Stimulated activated CD8-positive, alpha-beta memory T cell treated with anti-CD3 and anti-CD28 coated beads, Interleukin-12 subunit alpha, Interleukin-12 subunit beta, amount 100 ng/mL, for 24 hours (primary cell): ENCODE results near the gene OTUD3.
"Not testable (repeated sequence)": the region's sequence is repeated elsewhere in the genome, so short reads cannot be mapped to it uniquely, and the experiment has no call there.

Experiments
- DNase-seq: peaks from one replicate; pipeline ENCODE4 v3.0.0-alpha.2; 2020; ENCODE audit errors: extremely low read depth

The OTUD3 gene

GRCh38 chr1:19869453-19869852 is 12.7 kb upstream of the OTUD3 start:
- DNase-seq, result not testable (repeated sequence)

GRCh38 chr1:19869929-19870328 is 12.3 kb upstream of the OTUD3 start:
- DNase-seq, result no peak

- DNase-seq, result no peak
Measured at GRCh38 chr1:19872190-19872589, 10.0 kb upstream of the OTUD3 start.

DNA sequence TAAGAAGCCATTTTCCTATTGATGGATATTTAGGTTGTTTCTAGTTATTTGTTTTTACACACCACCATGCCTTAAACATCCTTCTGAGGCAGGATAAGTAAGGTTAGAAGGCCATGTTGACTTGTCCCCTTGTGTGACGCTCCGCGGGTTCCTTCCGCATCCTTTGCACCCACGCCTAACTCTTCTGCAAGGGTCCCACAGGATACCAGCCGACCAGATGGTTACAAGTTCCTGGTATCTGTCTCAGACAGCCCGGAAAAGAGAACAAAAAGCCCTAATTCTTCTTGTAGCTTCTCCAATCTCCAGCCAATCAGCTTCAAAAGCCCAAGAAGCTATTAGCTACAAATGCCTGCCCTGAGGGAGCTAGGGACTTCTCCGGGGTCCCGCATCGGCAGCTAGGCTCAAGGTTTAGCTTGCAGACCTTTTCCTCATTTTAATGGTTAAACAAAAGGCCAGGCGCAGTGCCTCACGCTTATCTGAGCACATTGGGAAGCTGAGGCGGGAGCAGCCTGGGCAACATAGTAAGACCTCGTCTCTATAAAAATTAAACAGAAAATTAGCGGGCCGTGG is 4.9 kb upstream of the OTUD3 start:
- no peak for DNase-seq

- DNase-seq, result no peak
Measured at GRCh38 chr1:19877821-19878636, 4.2 kb upstream of the OTUD3 start.

- no peak for DNase-seq
Measured at GRCh38 chr1:19878637-19878985, 3.6 kb upstream of the OTUD3 start.

GRCh38 chr1:19879227-19879626 is 3.0 kb upstream of the OTUD3 start:
- DNase-seq, result no peak

- no peak for DNase-seq
Measured at GRCh38 chr1:19879661-19880060, 2.5 kb upstream of the OTUD3 start.

- not testable (repeated sequence) for DNase-seq
Measured at GRCh38 chr1:19880841-19881240, 1.4 kb upstream of the OTUD3 start.

GRCh38 chr1:19884312-19884711 is 2.1 kb downstream of the OTUD3 start:
- no peak for DNase-seq

- no peak for DNase-seq
Measured at GRCh38 chr1:19885821-19886220, 3.6 kb downstream of the OTUD3 start.

DNA sequence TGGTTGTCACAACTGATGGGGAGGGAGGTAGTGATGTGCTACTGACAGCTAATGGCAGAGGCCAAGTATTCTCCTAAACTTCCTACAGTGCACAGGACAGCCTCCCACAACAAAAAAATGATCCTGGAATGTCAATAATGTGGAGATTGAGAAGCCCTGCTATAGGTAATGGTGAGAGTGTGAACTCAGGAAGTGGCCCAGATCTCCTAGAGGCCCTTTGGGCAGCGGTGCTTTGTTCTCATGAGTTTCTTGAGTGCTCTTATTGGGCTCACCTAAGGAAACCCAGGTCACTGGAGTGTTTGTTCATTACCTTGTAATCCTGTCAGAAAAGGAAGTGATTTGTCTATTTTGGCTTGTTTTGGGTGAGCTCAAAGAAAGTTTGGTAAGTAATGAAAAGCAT is 5.9 kb downstream of the OTUD3 start:
- no peak for DNase-seq

GRCh38 chr1:19889656-19890055 is 7.5 kb downstream of the OTUD3 start:
- DNase-seq, result no peak

DNA sequence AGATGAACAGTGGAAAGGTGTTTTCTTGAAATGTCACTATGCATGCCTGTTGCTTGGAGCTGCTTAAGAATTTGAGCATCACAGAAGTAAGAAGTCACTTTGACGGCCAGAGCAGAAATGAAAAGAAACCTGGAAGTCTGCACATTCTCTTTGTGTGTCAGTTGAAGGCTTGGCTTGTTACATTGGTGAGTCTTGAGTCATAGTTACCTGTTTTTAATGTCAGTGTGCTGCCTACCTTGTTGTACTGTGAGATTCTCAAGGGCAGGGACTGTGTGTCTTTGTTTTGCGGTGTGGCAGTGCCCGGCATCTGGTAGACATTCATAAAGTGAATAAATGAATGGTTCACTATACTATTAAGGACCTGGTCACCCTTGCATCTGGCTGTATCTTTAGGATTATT is 9.9 kb downstream of the OTUD3 start:
- DNase-seq, result no peak

GRCh38 chr1:19892628-19893168 is 10.5 kb downstream of the OTUD3 start:
- DNase-seq, result no peak

DNA sequence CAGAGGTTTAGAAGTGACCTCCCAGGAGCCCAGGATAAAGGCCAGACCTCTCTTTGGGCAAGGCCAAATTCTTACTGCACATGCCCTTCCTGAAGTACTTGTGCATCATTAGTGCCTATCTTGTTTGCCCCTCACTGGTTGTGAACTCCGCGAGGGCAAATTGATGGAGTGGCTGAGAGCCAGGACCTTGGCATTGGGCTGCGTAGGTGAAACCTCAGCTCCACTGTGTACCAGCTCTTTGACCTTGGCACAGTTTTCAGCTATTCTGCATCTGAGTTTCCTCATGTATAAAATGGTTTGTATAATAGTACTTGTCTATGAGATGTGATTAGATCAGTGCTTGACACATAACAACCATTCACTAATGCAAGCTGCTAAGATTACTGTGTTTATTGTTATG is 11.5 kb downstream of the OTUD3 start:
- DNase-seq, result no peak

GRCh38 chr1:19894218-19894617 is 12.0 kb downstream of the OTUD3 start:
- DNase-seq, result no peak

DNA sequence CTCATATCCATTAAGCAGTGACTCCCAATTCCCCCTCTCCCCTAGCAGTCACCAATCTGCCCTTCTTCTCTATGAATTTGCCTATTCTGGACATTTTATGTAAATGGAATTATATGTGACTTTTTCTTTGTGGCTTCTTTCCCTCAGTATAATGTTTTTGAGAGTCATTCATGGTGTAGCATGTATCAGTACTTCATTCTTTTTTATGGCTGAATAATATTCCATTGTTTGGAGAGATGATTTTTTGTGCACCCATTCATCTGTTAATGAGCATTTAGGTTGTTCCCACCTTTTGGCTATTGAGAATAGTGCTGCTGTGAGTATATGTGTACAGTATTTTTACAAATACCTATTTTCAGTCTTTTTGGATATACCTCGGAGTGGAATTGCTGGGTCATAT is 19.5 kb downstream of the OTUD3 start:
- DNase-seq, result no peak

GRCh38 chr1:19903621-19904020 is 21.4 kb downstream of the OTUD3 start:
- no peak for DNase-seq

DNA sequence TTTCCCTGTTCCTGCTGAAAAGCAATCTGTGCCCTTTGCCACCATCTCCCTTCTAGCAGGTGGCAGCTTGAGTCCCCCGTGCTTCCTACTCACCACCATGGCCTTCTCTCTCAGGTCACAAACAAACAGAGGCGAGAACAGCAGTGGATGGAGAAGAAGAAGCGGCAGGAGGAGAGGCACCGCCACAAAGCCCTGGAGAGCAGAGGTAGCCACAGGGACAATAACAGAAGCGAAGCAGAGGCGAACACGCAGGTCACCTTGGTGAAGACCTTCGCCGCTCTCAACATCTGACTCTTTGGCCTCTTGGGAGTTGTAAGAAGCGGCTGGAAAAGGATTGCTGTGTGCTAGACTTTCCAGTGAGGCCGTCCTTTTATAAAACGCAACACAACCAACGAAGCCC is 25.3 kb downstream of the OTUD3 start:
- DNase-seq, result no peak

GRCh38 chr1:19909392-19909791 is 27.2 kb downstream of the OTUD3 start:
- no peak for DNase-seq

DNA sequence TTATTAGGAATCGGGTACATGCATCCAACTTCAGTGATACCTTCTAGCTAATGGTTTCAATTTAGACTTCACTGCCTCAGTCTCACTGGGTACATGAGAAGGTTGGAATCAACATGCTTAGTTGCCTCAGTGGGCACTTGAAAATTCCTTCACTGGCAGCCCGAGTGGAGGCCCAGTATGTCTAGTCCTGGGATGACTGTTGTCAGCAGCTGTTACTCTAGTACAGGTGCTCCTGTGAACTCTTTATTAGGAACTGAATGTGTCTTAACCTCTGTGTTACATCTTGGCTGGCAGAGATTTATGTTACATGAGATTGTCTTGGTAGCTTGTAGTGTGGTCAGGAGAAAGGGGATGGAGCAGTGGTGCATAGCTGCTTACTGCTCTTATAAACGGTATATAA is 27.8 kb downstream of the OTUD3 start:
- no peak for DNase-seq

DNA sequence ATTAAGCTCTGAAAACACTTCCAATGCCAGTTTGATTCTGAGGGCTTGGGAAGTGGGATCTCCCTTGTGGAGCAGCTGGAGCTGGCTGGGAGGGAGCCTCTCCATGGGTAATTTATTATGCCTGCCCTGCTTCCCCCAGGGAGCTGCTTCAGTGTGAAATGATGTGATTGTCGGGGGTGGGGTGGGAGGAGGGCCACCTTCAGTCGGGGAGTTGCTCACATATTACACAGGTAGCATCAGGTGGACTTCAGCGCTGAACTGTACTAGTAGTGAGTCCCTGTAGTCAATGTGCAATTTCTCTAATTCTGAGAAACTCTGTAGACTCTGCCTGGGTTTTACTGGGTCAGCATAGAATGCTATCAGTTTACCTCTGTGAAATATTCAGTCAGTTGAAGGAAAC is 28.5 kb downstream of the OTUD3 start:
- no peak for DNase-seq

DNA sequence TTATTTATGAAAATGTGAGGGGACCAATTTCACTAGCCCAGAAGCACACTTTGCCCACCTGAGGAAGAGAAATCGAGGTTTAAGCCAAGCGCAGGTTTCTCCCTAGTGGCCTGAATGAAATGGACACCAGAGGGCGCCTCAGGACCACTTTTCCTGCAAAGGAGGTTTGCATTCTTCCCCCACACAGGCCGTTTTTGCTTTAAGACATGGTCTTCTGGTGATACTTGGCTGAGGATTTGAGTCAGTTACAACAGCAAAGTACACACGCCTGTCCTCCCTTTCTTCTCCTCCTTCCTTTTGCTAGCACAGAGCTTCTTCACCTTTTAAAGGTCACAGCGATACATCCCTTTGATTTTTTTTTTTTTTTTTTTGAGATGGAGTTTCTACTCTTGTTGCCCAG is 35.9 kb downstream of the OTUD3 start:
- DNase-seq, result peak; percentile 39
